GM12878 (cell line): ENCODE measurements around the gene ING4. TPM values are rescaled to one million over a fixed set of nuclear protein-coding genes. Genes with fewer than 3 reads are reported as not detected.

Experiments
- CBFB ChIP-seq: IDR thresholded peaks from 2 replicates; pipeline ENCODE4 v1.6.1; 2016; ENCODE audit warnings: antibody characterized with exemption, low read depth
- CEBPB ChIP-seq, 2 experiments: fragments of 150-350 bp in 1 of 2; IDR thresholded peaks; 2 replicates each; pipeline ENCODE4 v1.6.1; 2012 to 2014; ENCODE audit warnings: low read depth in 2 of 2, low read length in 2 of 2, borderline replicate concordance in 1 of 2, inconsistent platforms in 1 of 2
- CHD1 ChIP-seq: IDR thresholded peaks from 2 replicates; pipeline ENCODE4 v1.6.1; 2012; ENCODE audit warnings: low read depth, low read length, improper control_type of control experiment
- IRF4 ChIP-seq: IDR thresholded peaks from 2 replicates; pipeline ENCODE4 v1.6.1; 2011; ENCODE audit warnings: low read depth, low read length
- MYC ChIP-seq: IDR thresholded peaks from 2 replicates; pipeline ENCODE4 v1.6.1; 2011; ENCODE audit warnings: mild to moderate bottlenecking, low read length, moderate library complexity, inconsistent platforms; ENCODE audit not compliant: insufficient read depth, insufficient replicate concordance, insufficient read length, severe bottlenecking
- NRF1 ChIP-seq: conservative IDR thresholded peaks from 2 replicates; pipeline ENCODE4 v1.6.1; 2011; ENCODE audit warnings: mild to moderate bottlenecking, low read depth, low read length, improper control_type of control experiment
- RELA ChIP-seq: fragments of 450-650 bp; IDR thresholded peaks from 2 replicates; pipeline ENCODE4 v1.8.0; 2014; ENCODE audit warnings: borderline replicate concordance; ENCODE audit not compliant: partially characterized antibody
- TBL1XR1 ChIP-seq: IDR thresholded peaks from 2 replicates; pipeline ENCODE4 v1.6.1; 2012; ENCODE audit warnings: low read depth, low read length, improper control_type of control experiment
- TCF12 ChIP-seq: IDR thresholded peaks from 2 replicates; pipeline ENCODE4 v1.6.1; 2011; ENCODE audit warnings: low read depth, mild to moderate bottlenecking, low read length
- ZNF207 ChIP-seq: fragments of 450-650 bp; IDR thresholded peaks from 2 replicates; pipeline ENCODE4 v1.6.1; 2014; ENCODE audit warnings: antibody characterized with exemption, mild to moderate bottlenecking, borderline replicate concordance
- ZNF24 ChIP-seq: fragments of 450-650 bp; IDR thresholded peaks from 2 replicates; pipeline ENCODE4 v1.6.1; 2017; ENCODE audit warnings: antibody characterized with exemption, mild to moderate bottlenecking
- polyA plus RNA-seq, 11 experiments: library from polyadenylated mRNA; depleted of rRNA in 4 of 11; unstranded in 6 of 11; stranded (reverse) in 5 of 11; fragments of >200 nt; fragmentation: Nextera tagmentation in 4 of 11; fragmentation: Illumina TruSeq in 1 of 11; extraction: Ambion mirVana in 4 of 11; extraction: Trizol in 1 of 11; gene quantifications; 1 replicate in 1 of 11; 2 replicates in 10 of 11; pipeline versions ENCODE4 v1.2.1 to v1.2.3, GENCODE V29; 2011 to 2016; ENCODE audit warnings: inconsistent platforms in 2 of 11, missing spikeins in 2 of 11, low read depth in 1 of 11
- total RNA-seq, 4 experiments: library from RNA; depleted of rRNA in 3 of 4; stranded (reverse); fragments of >200 nt in 3 of 4; fragmentation: Illumina TruSeq in 1 of 4; extraction: Trizol in 1 of 4; gene quantifications; 2 replicates each; pipeline versions ENCODE4 v1.2.1 to v1.2.3, GENCODE V29; 2013 to 2021
- TF ChIP-seq, protein P1 (sequence below): fragments of 450-650 bp; formaldehyde crosslinking; IDR thresholded peaks from 2 replicates; pipeline ENCODE4 v1.4.0; 2020; ENCODE audit warnings: mild to moderate bottlenecking, moderate library complexity
- TF ChIP-seq, protein P2 (sequence below): fragments of 450-650 bp; formaldehyde crosslinking; IDR thresholded peaks from 2 replicates; pipeline ENCODE4 v1.4.0; 2022; ENCODE audit warnings: mild to moderate bottlenecking, moderate library complexity
- TF ChIP-seq, protein P3 (sequence below): fragments of 450-650 bp; IDR thresholded peaks from 2 replicates; pipeline ENCODE4 v1.6.1; 2017; ENCODE audit warnings: low read depth, mild to moderate bottlenecking, moderate library complexity
- TF ChIP-seq, protein P4 (sequence below): fragments of 450-650 bp; IDR thresholded peaks from 2 replicates; pipeline ENCODE4 v1.6.1; 2017; ENCODE audit warnings: mild to moderate bottlenecking

The ING4 gene
- total and polyA plus RNA-seq, 10 of the 15 experiments (the other 5 are each of a cell fraction or from before 2014, with no cell fraction given): 7.2 to 53.9 (median 21.8) TPM

DNA sequence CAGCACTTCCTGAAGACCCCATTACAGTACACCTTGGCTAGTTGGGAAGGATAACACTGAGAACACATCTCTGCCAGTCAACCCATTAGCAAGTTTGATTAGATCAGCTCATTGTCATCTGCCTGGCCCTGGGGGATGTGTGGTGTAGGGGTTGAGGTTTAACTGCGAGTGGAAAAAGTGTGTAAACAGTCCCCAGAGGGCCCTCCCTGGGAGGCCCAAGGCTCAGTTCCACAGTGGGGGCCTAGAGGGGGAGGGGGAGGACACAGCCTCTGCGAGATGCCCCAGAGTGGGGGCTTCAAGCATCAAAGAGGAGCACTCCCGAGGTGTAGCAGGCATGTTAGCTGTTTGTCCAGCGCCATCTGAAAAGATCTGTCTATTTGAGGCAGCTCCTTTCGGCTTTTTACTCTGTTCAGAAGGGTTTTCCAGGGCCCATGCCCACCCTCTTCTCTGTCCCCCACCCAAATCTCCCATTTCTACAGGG is 27.5 kb downstream of the ING4 start (continued):
- TF ChIP-seq, protein P1, sequence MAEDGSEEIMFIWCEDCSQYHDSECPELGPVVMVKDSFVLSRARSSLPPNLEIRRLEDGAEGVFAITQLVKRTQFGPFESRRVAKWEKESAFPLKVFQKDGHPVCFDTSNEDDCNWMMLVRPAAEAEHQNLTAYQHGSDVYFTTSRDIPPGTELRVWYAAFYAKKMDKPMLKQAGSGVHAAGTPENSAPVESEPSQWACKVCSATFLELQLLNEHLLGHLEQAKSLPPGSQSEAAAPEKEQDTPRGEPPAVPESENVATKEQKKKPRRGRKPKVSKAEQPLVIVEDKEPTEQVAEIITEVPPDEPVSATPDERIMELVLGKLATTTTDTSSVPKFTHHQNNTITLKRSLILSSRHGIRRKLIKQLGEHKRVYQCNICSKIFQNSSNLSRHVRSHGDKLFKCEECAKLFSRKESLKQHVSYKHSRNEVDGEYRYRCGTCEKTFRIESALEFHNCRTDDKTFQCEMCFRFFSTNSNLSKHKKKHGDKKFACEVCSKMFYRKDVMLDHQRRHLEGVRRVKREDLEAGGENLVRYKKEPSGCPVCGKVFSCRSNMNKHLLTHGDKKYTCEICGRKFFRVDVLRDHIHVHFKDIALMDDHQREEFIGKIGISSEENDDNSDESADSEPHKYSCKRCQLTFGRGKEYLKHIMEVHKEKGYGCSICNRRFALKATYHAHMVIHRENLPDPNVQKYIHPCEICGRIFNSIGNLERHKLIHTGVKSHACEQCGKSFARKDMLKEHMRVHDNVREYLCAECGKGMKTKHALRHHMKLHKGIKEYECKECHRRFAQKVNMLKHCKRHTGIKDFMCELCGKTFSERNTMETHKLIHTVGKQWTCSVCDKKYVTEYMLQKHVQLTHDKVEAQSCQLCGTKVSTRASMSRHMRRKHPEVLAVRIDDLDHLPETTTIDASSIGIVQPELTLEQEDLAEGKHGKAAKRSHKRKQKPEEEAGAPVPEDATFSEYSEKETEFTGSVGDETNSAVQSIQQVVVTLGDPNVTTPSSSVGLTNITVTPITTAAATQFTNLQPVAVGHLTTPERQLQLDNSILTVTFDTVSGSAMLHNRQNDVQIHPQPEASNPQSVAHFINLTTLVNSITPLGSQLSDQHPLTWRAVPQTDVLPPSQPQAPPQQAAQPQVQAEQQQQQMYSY (CRISPR knock-in tag): 0 out of 2 replicates have a peak, but pooled peaks have one; percentile 9
- TF ChIP-seq CEBPB (IDR thresholded peaks at IDR 0.05; ENCODE audit: borderline replicate concordance in 1 of 2, low read depth in 2 of 2, low read length in 2 of 2): no peak
- TF ChIP-seq, protein P2, sequence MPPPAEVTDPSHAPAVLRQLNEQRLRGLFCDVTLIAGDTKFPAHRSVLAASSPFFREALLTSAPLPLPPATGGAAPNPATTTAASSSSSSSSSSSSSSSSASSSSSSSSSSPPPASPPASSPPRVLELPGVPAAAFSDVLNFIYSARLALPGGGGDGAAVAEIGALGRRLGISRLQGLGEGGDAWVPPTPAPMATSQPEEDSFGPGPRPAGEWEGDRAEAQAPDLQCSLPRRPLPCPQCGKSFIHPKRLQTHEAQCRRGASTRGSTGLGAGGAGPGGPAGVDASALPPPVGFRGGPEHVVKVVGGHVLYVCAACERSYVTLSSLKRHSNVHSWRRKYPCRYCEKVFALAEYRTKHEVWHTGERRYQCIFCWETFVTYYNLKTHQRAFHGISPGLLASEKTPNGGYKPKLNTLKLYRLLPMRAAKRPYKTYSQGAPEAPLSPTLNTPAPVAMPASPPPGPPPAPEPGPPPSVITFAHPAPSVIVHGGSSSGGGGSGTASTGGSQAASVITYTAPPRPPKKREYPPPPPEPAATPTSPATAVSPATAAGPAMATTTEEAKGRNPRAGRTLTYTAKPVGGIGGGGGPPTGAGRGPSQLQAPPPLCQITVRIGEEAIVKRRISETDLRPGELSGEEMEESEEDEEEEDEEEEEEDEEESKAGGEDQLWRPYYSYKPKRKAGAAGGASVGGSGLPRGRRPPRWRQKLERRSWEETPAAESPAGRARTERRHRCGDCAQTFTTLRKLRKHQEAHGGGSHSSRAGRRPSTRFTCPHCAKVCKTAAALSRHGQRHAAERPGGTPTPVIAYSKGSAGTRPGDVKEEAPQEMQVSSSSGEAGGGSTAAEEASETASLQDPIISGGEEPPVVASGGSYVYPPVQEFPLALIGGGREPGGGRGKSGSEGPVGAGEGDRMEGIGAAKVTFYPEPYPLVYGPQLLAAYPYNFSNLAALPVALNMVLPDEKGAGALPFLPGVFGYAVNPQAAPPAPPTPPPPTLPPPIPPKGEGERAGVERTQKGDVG (CRISPR knock-in tag): no peak
- TF ChIP-seq, protein P3, sequence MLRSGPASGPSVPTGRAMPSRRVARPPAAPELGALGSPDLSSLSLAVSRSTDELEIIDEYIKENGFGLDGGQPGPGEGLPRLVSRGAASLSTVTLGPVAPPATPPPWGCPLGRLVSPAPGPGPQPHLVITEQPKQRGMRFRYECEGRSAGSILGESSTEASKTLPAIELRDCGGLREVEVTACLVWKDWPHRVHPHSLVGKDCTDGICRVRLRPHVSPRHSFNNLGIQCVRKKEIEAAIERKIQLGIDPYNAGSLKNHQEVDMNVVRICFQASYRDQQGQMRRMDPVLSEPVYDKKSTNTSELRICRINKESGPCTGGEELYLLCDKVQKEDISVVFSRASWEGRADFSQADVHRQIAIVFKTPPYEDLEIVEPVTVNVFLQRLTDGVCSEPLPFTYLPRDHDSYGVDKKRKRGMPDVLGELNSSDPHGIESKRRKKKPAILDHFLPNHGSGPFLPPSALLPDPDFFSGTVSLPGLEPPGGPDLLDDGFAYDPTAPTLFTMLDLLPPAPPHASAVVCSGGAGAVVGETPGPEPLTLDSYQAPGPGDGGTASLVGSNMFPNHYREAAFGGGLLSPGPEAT: peak; percentile 80
- 0 out of 2 replicates have a peak, but pooled peaks have one; percentile 40 for TF ChIP-seq CBFB
- TF ChIP-seq CHD1: no peak
- no peak for TF ChIP-seq IRF4
- no peak for TF ChIP-seq NRF1
- TF ChIP-seq RELA: no peak
- 0 out of 2 replicates have a peak, but pooled peaks have one; percentile 9 for TF ChIP-seq ZNF24
- TF ChIP-seq MYC: no peak
- TF ChIP-seq TCF12: 0 out of 2 replicates have a peak, but pooled peaks have one; percentile 7
- TF ChIP-seq ZNF207: peak; percentile 39; the same call in 1 of the 2 replicates
- TF ChIP-seq TBL1XR1: no peak
- TF ChIP-seq, protein P4, sequence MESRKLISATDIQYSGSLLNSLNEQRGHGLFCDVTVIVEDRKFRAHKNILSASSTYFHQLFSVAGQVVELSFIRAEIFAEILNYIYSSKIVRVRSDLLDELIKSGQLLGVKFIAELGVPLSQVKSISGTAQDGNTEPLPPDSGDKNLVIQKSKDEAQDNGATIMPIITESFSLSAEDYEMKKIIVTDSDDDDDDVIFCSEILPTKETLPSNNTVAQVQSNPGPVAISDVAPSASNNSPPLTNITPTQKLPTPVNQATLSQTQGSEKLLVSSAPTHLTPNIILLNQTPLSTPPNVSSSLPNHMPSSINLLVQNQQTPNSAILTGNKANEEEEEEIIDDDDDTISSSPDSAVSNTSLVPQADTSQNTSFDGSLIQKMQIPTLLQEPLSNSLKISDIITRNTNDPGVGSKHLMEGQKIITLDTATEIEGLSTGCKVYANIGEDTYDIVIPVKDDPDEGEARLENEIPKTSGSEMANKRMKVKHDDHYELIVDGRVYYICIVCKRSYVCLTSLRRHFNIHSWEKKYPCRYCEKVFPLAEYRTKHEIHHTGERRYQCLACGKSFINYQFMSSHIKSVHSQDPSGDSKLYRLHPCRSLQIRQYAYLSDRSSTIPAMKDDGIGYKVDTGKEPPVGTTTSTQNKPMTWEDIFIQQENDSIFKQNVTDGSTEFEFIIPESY: no peak
